Dermis blood vessel endothelial cell (primary cell): ENCODE data around the gene ERN2. TPM values are rescaled to one million over a fixed set of nuclear protein-coding genes. Genes with fewer than 3 reads are reported as not detected.

Experiments
- DNase-seq: peaks from one replicate; pipeline ENCODE4 v3.0.0; 2010
- total RNA-seq: library from RNA; depleted of rRNA; stranded (reverse); fragments of >200 nt; gene quantifications from 2 replicates; pipeline ENCODE4 v1.2.3, GENCODE V29; 2014

Gene ERN2
- total RNA-seq, 1 donor from 2014 or later, result not detected

- DNase-seq, result no peak
Observed at GRCh38 chr16:23683487-23683886, 29.5 kb downstream of the ERN2 start.

GRCh38 chr16:23682181-23682580 is 30.8 kb downstream of the ERN2 start:
- DNase-seq, result no peak

- DNase-seq, result no peak
Observed at GRCh38 chr16:23679986-23680336, 33.1 kb downstream of the ERN2 start.

GRCh38 chr16:23679274-23679985 is 33.6 kb downstream of the ERN2 start:
- DNase-seq, result peak; percentile 58

- peak; percentile 86 for DNase-seq
Observed at GRCh38 chr16:23678430-23679273, 34.4 kb downstream of the ERN2 start, which contains the start of gene PLK1. TSS of gene PLK1 (plus strand) at chr16:23678889. CDS start at chr16:23678933, 44 bp downstream.

GRCh38 chr16:23676924-23677480 is 36.0 kb downstream of the ERN2 start:
- DNase-seq, result no peak

- no peak for DNase-seq
Observed at GRCh38 chr16:23673971-23674614, 38.9 kb downstream of the ERN2 start.

- peak; percentile 60 for DNase-seq
Observed at GRCh38 chr16:23670137-23670776, 42.8 kb downstream of the ERN2 start.

GRCh38 chr16:23668873-23669272 is 44.1 kb downstream of the ERN2 start:
- DNase-seq, result no peak

GRCh38 chr16:23668225-23668624 is 44.8 kb downstream of the ERN2 start:
- DNase-seq, result no peak

GRCh38 chr16:23667355-23667659 is 45.7 kb downstream of the ERN2 start:
- DNase-seq, result no peak

GRCh38 chr16:23666571-23667354 is 46.3 kb downstream of the ERN2 start:
- DNase-seq, result no peak

- DNase-seq, result no peak
Observed at GRCh38 chr16:23663918-23664317, 49.1 kb downstream of the ERN2 start.

GRCh38 chr16:23651943-23652468 is 61.0 kb downstream of the ERN2 start:
- DNase-seq, result no peak

- DNase-seq, result peak; percentile 49
Observed at GRCh38 chr16:23650674-23651416, 62.2 kb downstream of the ERN2 start.

- peak; percentile 10 for DNase-seq
Observed at GRCh38 chr16:23642246-23642774, 70.7 kb downstream of the ERN2 start.

GRCh38 chr16:23640931-23641765 is 71.9 kb downstream of the ERN2 start, which contains the start of the genes DCTN5 and PALB2:
TSS of gene DCTN5 (plus strand) at chr16:23641466. CDS start at chr16:23641543, 77 bp downstream.
TSS of gene PALB2 (minus strand) at chr16:23641310. CDS start at chr16:23641157, 153 bp downstream.
- DNase-seq, result peak; percentile 95

GRCh38 chr16:23640615-23640930 is 72.4 kb downstream of the ERN2 start:
- DNase-seq, result no peak
